Stimulated activated memory B cell treated with anti-CD40 and anti-IgM and Interleukin-4, amounts not matched to agents 10 μg/mL and 1 μg/mL and 100 μg/mL, for 72 hours (primary cell): ENCODE results near the gene KLHL6.

Experiments used
- ATAC-seq: fragments of 150-1000 bp; cut with Tn5 transposase; 2 replicates; pipeline ENCODE4 v1.10.0; 2021
- H3K27ac Mint-ChIP-seq: one replicate; pipeline ENCODE4 v1.8.0; 2022; ENCODE audit warnings: mild to moderate bottlenecking, mixed read lengths
- H3K27me3 Mint-ChIP-seq: one replicate; pipeline ENCODE4 v1.8.0; 2022; ENCODE audit warnings: mixed read lengths
- H3K36me3 Mint-ChIP-seq: one replicate; pipeline ENCODE4 v1.8.0; 2022; ENCODE audit warnings: mixed read lengths
- H3K4me1 Mint-ChIP-seq: one replicate; pipeline ENCODE4 v1.8.0; 2022; ENCODE audit warnings: mixed read lengths
- H3K4me3 Mint-ChIP-seq: one replicate; pipeline ENCODE4 v1.8.0; 2022; ENCODE audit warnings: mild to moderate bottlenecking, moderate library complexity, mixed read lengths
- H3K9me3 Mint-ChIP-seq: one replicate; pipeline ENCODE4 v1.8.0; 2022; ENCODE audit warnings: mixed read lengths

The KLHL6 gene, protein sequence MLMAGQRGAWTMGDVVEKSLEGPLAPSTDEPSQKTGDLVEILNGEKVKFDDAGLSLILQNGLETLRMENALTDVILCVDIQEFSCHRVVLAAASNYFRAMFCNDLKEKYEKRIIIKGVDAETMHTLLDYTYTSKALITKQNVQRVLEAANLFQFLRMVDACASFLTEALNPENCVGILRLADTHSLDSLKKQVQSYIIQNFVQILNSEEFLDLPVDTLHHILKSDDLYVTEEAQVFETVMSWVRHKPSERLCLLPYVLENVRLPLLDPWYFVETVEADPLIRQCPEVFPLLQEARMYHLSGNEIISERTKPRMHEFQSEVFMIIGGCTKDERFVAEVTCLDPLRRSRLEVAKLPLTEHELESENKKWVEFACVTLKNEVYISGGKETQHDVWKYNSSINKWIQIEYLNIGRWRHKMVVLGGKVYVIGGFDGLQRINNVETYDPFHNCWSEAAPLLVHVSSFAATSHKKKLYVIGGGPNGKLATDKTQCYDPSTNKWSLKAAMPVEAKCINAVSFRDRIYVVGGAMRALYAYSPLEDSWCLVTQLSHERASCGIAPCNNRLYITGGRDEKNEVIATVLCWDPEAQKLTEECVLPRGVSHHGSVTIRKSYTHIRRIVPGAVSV

DNA sequence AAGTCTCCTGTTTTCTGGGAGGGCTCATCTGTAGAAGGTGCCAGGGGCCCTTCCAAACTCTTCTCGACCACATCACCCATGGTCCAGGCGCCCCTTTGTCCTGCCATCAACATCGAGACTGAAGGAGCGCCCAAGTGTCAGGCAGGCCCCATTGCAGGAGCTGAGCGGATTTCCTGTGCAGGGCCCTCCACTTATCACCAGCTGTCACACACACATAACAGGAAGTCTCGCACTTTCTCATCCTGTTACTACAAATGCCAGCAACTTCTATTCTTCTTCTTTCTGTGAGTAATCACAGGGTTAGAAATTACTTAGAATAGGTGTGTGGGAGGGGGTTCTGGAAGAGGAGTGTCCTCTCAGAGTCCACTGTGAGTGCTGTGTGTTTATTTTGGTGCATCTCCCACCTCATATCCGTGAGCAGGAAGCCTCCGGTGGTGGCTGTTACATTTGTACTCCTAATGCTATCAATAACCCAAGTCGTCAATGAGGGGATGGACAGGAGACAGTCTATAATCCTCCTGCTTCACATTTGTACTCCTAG lies at the start of gene KLHL6:
TSS of gene KLHL6 (minus strand) at position 166 of the 541 bp plus-strand sequence. CDS start at position 113, 53 bp downstream.
- Mint-ChIP-seq H3K4me1 (peaks cover 54% of the 10 kb centered on the region), H3K27ac (peak within 1 kb of the TSS; percentile 98), H3K36me3 (peaks cover 14% of the 10 kb centered on the region), H3K9me3 (no peaks in the 10 kb centered on the region), H3K27me3 (no peaks in the 10 kb centered on the region), H3K4me3 (peak within 1 kb of the TSS; percentile 94)
- ATAC-seq, result peak; percentile 92

DNA sequence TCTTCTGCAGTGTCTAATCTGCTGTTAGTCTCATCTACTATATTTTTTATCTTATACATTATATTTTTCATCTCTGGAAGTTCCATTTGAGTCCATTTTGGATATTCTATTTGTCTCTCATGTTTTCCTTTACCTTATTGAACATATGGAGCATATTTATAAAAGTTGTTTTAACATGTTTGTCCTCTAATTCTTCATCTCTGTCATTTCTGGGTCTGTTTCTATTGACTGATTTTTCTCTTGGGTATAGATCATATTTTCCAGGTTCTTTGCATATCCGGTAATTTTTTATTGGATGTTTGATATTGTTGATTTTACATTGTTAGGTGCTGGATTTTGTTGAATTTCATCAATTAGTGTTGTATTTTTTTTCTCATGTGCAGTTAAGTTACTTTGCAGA lies 42.5 kb upstream of the KLHL6 start:
- peaks cover 16% of the 10 kb centered on the region for H3K36me3 Mint-ChIP-seq
- no peak overlapping the region for H3K4me3 Mint-ChIP-seq
- peaks cover 12% of the 10 kb centered on the region for H3K9me3 Mint-ChIP-seq
- peaks cover 1% of the 10 kb centered on the region for H3K4me1 Mint-ChIP-seq
- H3K27ac Mint-ChIP-seq, result no peak overlapping the region
- no peak for ATAC-seq
- H3K27me3 Mint-ChIP-seq, result peaks cover 17% of the 10 kb centered on the region

DNA sequence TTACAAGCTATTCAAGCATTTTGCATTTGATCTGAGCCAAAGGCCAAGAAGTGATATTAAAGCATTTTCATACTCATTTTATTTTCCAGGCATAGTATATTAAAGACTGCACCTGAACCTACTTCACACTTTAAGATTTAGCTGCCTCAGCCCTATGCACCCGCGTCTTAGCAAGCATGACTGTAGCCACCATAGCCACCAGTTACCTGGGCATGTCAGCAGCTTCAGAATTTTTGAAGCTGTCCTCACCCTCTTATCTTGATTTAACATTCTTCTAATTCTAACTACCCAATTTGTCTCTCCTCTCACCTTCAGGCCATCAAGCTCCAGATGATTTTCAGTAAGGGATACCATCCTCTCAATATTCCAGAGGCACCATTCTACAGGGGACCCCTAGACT lies 39.1 kb upstream of the KLHL6 start:
- Mint-ChIP-seq H3K9me3 (peaks cover 12% of the 10 kb centered on the region), H3K27ac (no peak overlapping the region)

DNA sequence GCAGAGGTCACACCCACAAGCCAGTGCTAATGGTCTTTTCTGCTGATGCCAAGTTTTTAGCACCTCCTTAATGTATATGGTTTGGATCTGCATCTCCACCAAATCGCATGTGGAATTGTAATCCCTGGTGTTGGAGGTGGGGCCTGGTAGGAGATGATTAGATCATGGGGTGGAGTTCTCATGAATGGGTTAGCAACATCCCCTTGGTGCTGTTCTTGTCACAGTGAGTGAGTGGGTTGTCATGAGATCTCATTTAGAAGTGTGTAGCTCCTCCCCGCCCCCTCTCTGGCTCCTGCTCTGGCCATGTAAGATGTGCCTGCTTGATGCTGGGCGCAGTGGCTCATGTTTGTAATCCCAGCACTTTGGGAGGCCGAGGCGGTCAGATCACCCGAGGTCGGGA lies 37.3 kb upstream of the KLHL6 start:
- peaks cover 40% of the 10 kb centered on the region for H3K27me3 Mint-ChIP-seq
- no peak for ATAC-seq
- H3K36me3 Mint-ChIP-seq, result peaks cover 8% of the 10 kb centered on the region
- H3K4me3 Mint-ChIP-seq, result no peak overlapping the region
- peaks cover 4% of the 10 kb centered on the region for H3K9me3 Mint-ChIP-seq
- H3K4me1 Mint-ChIP-seq, result peaks cover 39% of the 10 kb centered on the region
- peak overlapping the region; percentile 75 for H3K27ac Mint-ChIP-seq

More for the DNA sequence above, 39.1 kb upstream of the KLHL6 start:
- Mint-ChIP-seq H3K27me3 (peaks cover 32% of the 10 kb centered on the region), H3K4me3 (no peak overlapping the region), H3K4me1 (peaks cover 27% of the 10 kb centered on the region), H3K36me3 (peaks cover 16% of the 10 kb centered on the region)
- ATAC-seq, result no peak

DNA sequence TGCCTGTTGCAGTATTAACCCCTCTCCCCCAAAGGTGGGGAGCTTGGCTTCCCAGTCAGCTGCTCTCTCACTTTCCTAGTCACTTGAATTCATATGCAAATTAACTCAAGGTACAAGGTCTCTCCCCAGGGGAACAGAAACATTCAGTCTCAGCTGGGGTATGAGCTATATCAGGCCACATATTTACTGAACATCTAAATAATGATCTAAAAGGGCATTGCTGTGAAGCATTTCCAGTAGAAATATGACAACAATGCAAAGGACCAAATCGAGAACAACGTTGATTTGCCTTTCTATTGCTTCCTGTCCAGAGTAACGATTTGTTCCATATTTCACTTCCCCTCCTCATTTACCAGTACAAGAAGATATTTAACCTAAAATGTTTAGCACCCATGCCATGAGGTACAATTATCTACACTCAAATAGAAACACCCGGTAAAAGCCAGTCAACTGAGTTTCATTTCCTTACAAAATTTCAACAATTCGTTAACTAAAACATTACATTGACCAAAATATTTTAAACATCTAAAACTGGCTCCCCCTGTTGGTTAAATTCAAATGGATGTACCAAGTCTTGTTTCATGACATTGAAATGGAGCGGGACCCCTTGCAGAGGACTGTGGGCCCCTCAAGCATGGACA lies 36.5 kb upstream of the KLHL6 start:
- Mint-ChIP-seq H3K4me3 (peak overlapping the region; percentile 52), H3K9me3 (peaks cover 3% of the 10 kb centered on the region), H3K4me1 (peaks cover 47% of the 10 kb centered on the region), H3K27ac (peak overlapping the region; percentile 75), H3K27me3 (peaks cover 40% of the 10 kb centered on the region), H3K36me3 (peaks cover 5% of the 10 kb centered on the region)
- ATAC-seq, result peak; percentile 92

DNA sequence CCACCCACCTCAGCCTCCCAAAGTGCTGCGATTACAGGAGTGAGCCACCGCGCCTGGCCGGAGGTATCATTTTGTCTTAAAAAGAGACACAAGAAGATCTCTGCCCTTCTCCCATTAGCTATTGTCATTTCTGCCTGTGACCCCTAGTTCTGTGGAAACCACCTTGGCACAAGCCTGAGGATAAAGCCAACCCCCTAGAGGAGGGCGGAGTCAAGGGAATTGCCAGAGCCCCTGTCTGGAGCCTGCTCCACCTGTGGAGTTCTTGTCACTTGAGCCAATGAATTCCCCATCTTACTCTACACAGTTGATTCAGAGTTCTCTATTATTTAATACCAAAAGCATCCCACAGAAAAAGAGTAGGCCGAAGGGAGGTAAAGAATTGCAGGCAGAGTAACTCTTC lies 34.9 kb upstream of the KLHL6 start:
- Mint-ChIP-seq H3K27ac (no peak overlapping the region), H3K9me3 (no peaks in the 10 kb centered on the region), H3K4me1 (peaks cover 53% of the 10 kb centered on the region), H3K27me3 (peaks cover 40% of the 10 kb centered on the region), H3K36me3 (no peaks in the 10 kb centered on the region), H3K4me3 (no peak overlapping the region)
- no peak for ATAC-seq

DNA sequence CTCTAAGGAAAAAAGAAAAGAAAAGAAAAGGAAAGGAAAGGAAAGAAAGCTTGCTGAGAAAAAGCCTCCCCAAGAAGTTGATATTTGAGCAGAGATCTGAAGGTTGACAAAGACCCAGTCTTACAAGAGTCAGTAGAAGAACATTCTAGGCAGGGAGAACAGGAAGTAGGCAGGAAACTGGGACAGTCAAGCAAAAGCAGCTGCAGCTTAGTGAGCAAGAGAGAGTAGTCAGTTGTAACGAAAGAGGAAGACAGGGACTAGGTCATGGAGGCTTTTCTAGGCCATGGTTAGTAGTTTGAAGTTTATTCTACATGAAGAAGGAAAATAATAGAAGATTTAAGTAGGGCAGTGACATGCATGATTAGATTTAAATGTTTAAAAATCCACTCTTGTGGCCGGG lies 31.8 kb upstream of the KLHL6 start:
- no peaks in the 10 kb centered on the region for H3K36me3 Mint-ChIP-seq
- H3K9me3 Mint-ChIP-seq, result no peaks in the 10 kb centered on the region
- no peak for ATAC-seq
- no peak overlapping the region for H3K4me3 Mint-ChIP-seq
- H3K27ac Mint-ChIP-seq, result no peak overlapping the region
- peaks cover 16% of the 10 kb centered on the region for H3K27me3 Mint-ChIP-seq
- peaks cover 46% of the 10 kb centered on the region for H3K4me1 Mint-ChIP-seq

DNA sequence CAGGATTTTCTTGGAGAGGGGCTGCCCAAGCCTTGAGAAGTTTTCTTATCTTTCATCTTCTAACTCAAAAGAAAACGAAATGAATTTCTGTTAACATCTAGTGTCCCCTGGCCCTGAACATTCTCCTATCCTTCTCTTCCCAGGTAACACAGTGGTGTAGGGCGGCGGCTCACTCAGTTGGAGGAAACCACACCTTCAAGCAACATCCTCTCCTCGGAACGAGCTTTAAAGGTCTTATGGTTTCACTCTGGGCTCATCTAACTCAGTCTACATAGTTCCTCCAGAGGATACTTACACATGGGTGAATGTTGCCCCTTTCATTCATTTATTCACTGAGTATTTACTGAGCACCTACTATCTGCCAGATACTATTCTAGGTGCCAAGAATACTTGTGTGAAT lies 31.0 kb upstream of the KLHL6 start:
- peaks cover 15% of the 10 kb centered on the region for H3K27me3 Mint-ChIP-seq
- no peaks in the 10 kb centered on the region for H3K36me3 Mint-ChIP-seq
- no peaks in the 10 kb centered on the region for H3K9me3 Mint-ChIP-seq
- H3K27ac Mint-ChIP-seq, result no peak overlapping the region
- no peak overlapping the region for H3K4me3 Mint-ChIP-seq
- ATAC-seq, result no peak
- peaks cover 37% of the 10 kb centered on the region for H3K4me1 Mint-ChIP-seq

DNA sequence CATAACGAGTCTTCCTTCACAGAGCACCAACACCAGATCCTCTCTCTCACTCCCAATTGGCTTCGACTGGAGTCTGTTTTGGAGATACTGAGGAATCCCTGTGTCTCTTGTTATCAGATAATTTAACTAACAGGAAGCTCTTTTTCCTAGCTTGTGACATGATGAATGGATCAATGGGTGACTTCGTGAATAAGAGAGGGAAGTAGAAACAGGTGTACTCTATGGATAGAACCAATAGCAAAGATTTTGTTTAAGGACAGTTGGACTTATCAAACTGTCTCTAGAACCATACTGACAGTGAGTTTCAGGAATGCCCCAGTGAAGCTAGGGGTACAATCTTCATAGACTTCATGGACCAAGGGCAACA lies 29.4 kb upstream of the KLHL6 start:
- Mint-ChIP-seq H3K9me3 (no peaks in the 10 kb centered on the region), H3K27ac (no peak overlapping the region), H3K27me3 (peaks cover 8% of the 10 kb centered on the region), H3K36me3 (no peaks in the 10 kb centered on the region), H3K4me1 (peaks cover 38% of the 10 kb centered on the region), H3K4me3 (no peak overlapping the region)
- no peak for ATAC-seq

DNA sequence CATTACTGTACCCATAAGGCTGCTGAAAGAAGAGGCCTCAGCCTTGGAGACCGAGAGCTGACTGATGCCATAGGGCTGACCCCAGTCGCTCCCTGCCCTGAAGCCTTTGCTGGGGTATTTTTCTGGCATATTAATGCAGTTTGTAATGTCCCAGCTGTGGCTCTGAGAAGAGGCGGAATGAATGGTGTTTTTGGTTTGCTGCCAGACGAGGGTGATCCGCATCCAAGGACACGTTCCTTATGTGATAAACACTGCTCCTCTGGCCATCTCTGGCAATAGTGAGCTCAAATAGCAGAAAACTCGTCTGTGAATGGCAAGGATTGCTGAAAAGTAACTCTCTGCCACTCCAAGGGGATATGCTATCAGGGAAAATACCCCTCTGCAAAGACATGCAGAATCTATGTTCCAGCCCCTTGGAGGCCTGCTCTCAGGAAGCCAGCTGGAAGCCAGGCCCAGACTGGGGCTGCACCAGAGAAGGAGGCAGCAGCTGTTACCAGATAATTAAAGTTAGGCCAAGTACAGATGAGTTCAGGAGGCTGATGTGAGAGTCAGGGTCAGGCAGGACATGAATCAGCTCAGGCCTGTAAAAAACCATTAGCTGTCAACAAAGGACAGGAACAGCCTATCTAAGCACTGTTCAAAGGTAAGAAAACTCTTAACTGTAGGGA lies 28.9 kb upstream of the KLHL6 start:
- Mint-ChIP-seq H3K36me3 (no peaks in the 10 kb centered on the region), H3K27me3 (peaks cover 5% of the 10 kb centered on the region), H3K4me1 (peaks cover 41% of the 10 kb centered on the region), H3K4me3 (no peak overlapping the region), H3K9me3 (no peaks in the 10 kb centered on the region), H3K27ac (no peak overlapping the region)
- ATAC-seq, result no peak

DNA sequence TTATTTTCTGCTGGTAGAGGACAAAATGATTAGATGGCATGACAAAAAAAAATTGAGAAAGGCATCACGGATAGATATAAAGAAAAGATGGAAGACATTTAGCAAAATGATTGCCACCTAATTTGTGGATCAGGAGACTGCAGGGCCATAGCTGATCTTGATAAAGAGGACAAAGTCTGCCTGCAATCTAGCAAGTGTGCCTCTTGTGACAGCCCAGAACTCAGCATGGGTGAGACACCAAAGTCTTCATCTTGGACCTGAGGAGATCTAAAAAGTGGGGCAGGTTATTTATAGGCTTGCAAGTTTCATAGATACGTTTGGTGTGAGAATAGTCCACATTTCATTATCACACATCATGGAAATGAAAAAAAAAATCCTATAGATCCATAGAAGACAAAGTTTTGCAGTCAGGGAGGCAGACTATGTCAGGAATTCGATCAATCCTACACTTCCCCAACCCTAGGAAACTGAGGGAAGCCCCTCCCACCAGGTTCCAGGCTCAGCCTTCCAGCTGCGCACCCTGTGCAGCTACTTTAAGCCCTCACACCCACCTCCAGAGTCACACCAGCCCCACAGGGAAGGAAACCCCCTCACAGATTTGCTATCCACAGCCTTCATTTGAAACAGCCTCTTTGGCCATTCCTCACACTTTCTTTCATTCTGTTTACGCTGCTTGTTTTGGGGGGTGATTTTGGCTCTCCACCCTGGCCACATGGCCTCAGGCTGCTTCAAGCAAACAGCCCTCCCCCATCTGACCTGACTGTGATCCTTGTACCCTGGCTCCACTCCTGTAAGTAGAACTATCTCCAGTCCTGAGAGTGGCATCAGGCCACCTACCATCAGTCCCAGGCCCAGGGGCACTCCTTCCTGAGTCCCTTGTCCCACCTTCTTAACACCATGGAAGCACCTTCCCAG lies 28.1 kb upstream of the KLHL6 start:
- no peaks in the 10 kb centered on the region for H3K9me3 Mint-ChIP-seq
- H3K27me3 Mint-ChIP-seq, result peaks cover 4% of the 10 kb centered on the region
- H3K36me3 Mint-ChIP-seq, result no peaks in the 10 kb centered on the region
- peaks cover 45% of the 10 kb centered on the region for H3K4me1 Mint-ChIP-seq
- ATAC-seq, result no peak
- no peak overlapping the region for H3K4me3 Mint-ChIP-seq
- no peak overlapping the region for H3K27ac Mint-ChIP-seq

DNA sequence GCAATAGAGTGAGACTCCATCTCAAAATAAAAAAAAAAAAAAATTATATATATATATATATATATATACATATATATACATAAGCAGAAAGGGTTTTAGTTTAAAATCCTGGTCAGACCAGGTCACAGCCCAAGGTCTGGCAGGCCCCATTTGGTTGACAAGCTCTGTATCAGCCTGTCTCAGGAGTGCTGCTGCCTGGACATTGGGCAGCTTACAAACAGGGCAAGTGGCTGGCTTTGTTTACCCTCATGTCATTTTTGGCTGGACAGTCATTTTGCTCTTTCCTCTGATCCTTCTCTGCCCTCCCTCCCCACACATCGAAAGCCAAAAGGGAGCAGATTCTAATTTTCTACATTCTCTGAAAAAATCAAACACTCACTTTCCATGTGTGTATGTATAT lies 26.7 kb upstream of the KLHL6 start:
- Mint-ChIP-seq H3K4me3 (no peak overlapping the region), H3K36me3 (no peaks in the 10 kb centered on the region), H3K9me3 (no peaks in the 10 kb centered on the region), H3K27me3 (peaks cover 17% of the 10 kb centered on the region), H3K27ac (no peak overlapping the region), H3K4me1 (peaks cover 44% of the 10 kb centered on the region)
- ATAC-seq, result no peak

DNA sequence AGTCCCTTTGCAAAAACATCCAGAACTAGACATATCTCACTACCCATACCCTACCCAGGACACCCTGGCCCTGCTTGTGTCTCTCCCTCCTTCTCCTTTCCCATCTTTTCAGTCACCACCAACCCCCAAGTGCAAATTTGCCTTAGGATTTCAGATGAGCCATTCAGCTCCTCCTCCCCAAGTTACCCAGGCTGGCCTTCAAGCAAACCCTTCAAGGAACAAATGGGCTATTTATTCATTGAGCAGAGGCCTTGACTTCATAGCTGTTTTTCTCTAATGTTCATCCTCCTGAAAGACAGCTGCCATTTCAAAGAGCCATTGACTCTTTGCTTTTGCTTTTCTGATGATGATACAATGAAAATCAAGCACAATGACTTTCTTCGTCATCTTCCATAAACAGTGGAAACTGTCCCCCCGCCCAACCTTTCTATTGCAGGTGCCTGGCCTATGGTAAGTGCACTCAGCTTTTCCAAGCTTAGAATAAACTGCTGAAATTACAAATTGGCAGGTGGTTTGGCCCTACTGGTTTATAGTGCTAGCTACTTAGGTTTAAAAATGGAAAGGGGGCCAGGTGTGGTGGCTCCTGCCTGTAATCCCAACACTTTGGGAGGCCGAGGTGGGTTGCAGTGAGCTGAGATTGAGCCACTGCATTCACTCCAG lies 26.1 kb upstream of the KLHL6 start:
- no peak for ATAC-seq
- H3K27ac Mint-ChIP-seq, result no peak overlapping the region
- no peak overlapping the region for H3K4me3 Mint-ChIP-seq
- peaks cover 22% of the 10 kb centered on the region for H3K27me3 Mint-ChIP-seq
- no peaks in the 10 kb centered on the region for H3K36me3 Mint-ChIP-seq
- peaks cover 40% of the 10 kb centered on the region for H3K4me1 Mint-ChIP-seq
- H3K9me3 Mint-ChIP-seq, result no peaks in the 10 kb centered on the region
